Esophagus squamous epithelium (tissue), 4 donors: Measurements from ENCODE around the gene RELCH.

Source experiments
- POLR2A ChIP-seq, 4 donors: fragments of 450-650 bp; IDR thresholded peaks; one replicate each; pipeline ENCODE4 v1.6.1; 2017; ENCODE audit warnings: antibody characterized with exemption in 4 of 4, mild to moderate bottlenecking in 4 of 4, moderate library complexity in 3 of 4
- TF ChIP-seq, protein P1 (sequence below), 6 experiments: fragments of 450-650 bp in 4 of 6; fragments of 200-600 bp in 2 of 6; sonication (generic) in 2 of 6; IDR thresholded peaks; one replicate each; pipeline ENCODE4 v1.5.1; 2016 to 2019; ENCODE audit warnings: antibody characterized with exemption in 6 of 6, mild to moderate bottlenecking in 4 of 6, moderate library complexity in 4 of 6

GRCh38 chr18:62342884-62343283 is 155.8 kb downstream of the RELCH start:
- TF ChIP-seq, protein P1, sequence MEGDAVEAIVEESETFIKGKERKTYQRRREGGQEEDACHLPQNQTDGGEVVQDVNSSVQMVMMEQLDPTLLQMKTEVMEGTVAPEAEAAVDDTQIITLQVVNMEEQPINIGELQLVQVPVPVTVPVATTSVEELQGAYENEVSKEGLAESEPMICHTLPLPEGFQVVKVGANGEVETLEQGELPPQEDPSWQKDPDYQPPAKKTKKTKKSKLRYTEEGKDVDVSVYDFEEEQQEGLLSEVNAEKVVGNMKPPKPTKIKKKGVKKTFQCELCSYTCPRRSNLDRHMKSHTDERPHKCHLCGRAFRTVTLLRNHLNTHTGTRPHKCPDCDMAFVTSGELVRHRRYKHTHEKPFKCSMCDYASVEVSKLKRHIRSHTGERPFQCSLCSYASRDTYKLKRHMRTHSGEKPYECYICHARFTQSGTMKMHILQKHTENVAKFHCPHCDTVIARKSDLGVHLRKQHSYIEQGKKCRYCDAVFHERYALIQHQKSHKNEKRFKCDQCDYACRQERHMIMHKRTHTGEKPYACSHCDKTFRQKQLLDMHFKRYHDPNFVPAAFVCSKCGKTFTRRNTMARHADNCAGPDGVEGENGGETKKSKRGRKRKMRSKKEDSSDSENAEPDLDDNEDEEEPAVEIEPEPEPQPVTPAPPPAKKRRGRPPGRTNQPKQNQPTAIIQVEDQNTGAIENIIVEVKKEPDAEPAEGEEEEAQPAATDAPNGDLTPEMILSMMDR (IDR thresholded peaks at IDR 0.05): no peak
- no peak for TF ChIP-seq POLR2A (IDR thresholded peaks at IDR 0.05)
